Suprapubic skin (tissue), 4 donors: ENCODE data around the gene MICAL2. TPM values are rescaled to one million over a fixed set of nuclear protein-coding genes. Genes with fewer than 3 reads are reported as not detected.
A peak's percentile ranks its signal among the peaks of the same experiment; 100 is the strongest.

Source experiments
- DNase-seq, 2 donors: peaks; one replicate each; pipeline ENCODE4 v3.0.0-alpha.2; 2019; ENCODE audit warnings: low spot score in 2 of 2
- H3K27ac ChIP-seq: fragments of 200-600 bp; sonication (generic); one replicate; pipeline ENCODE4 v1.5.1; 2019
- H3K27me3 ChIP-seq: fragments of 200-600 bp; sonication (generic); one replicate; pipeline ENCODE4 v1.5.1; 2019
- H3K36me3 ChIP-seq: fragments of 200-600 bp; sonication (generic); one replicate; pipeline ENCODE4 v1.5.1; 2019
- H3K4me1 ChIP-seq: fragments of 200-600 bp; sonication (generic); one replicate; pipeline ENCODE4 v1.5.1; 2019
- H3K4me3 ChIP-seq: fragments of 200-600 bp; sonication (generic); one replicate; pipeline ENCODE4 v1.5.1; 2019; ENCODE audit warnings: mild to moderate bottlenecking
- H3K9me3 ChIP-seq: fragments of 200-600 bp; sonication (generic); one replicate; pipeline ENCODE4 v1.5.1; 2019
- CTCF ChIP-seq, 2 donors: fragments of 200-600 bp in 1 of 2; fragments of 450-650 bp in 1 of 2; sonication (generic) in 1 of 2; IDR thresholded peaks; one replicate each; pipeline ENCODE4 v1.5.1; 2016 to 2019; ENCODE audit warnings: antibody characterized with exemption in 2 of 2, mild to moderate bottlenecking in 1 of 2, moderate library complexity in 1 of 2
- EP300 ChIP-seq: sonication (generic); formaldehyde crosslinking; IDR thresholded peaks from one replicate; pipeline ENCODE4 v1.6.1; 2017; ENCODE audit warnings: antibody characterized with exemption
- POLR2A ChIP-seq, 2 donors: fragments of 450-650 bp; IDR thresholded peaks; one replicate each; pipeline ENCODE4 v1.6.1; 2017; ENCODE audit warnings: antibody characterized with exemption in 2 of 2, mild to moderate bottlenecking in 2 of 2, moderate library complexity in 2 of 2
- POLR2AphosphoS5 ChIP-seq, 3 donors: sonication (generic); formaldehyde crosslinking; IDR thresholded peaks; one replicate each; pipeline ENCODE4 v1.6.1; 2017; ENCODE audit warnings: antibody characterized with exemption in 3 of 3
- WGBS: methylation state at CpG from one replicate; pipeline ENCODE4 v1.1.5; 2018; 5-methylcytosine and 5-hydroxymethylcytosine counted together
- total RNA-seq, 4 donors: library from RNA; depleted of rRNA; stranded (reverse); fragments of >200 nt; gene quantifications; one replicate each; pipeline ENCODE4 v1.1.0, GENCODE V29; 2016

Gene MICAL2
- total RNA-seq, 4 donors from 2014 or later: 117 to 232 (median 164) TPM

DNA sequence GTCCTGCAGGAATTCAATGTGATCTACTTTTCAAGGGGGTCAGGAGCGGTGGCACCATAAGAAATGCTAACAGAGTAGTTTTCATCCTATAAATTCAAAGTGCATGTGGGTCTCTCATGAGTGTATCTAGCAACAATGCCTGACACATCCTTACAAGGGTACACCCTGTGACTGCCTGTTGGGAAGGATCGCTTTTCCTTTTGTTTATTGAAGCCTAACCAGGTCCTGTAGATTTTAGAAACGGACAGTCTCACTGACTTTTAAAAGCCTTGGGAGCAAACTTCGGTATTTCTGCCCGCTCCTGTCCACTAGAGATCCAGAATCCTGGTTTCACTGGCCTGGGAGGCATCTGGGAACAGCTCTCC lies 102.4 kb downstream of the MICAL2 start:
- no peaks in the 10 kb centered on the region for H3K9me3 ChIP-seq
- no peak for TF ChIP-seq POLR2AphosphoS5 (IDR thresholded peaks at IDR 0.05)
- no peak for TF ChIP-seq POLR2A (IDR thresholded peaks at IDR 0.05)
- no peak for TF ChIP-seq CTCF (IDR thresholded peaks at IDR 0.05)
- H3K4me3 ChIP-seq: no peak overlapping the region
- WGBS: 90% methylated on average over 5 of the region's 5 CpGs
- no peak for DNase-seq
- peaks cover 7% of the 10 kb centered on the region for H3K4me1 ChIP-seq
- peaks cover 72% of the 10 kb centered on the region for H3K36me3 ChIP-seq
- no peak overlapping the region for H3K27ac ChIP-seq
- no peaks in the 10 kb centered on the region for H3K27me3 ChIP-seq

DNA sequence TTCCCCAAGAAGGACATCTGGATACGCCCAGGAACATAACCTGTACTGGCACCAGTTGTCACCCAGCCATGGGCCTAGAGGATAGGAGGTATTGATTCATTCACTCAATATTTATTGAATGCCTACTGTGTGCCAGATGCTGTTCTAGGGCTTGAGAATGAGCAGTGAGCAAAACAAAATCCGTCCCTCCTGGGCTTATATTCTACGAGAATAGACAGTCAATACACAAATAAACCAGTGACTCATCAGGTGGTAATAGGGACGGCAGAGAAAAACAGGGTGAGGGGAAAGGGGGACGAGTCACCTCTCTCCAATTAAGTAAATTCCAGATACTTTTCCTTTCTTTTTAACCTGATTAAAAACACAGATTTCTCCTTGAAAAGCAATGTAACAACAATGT lies 103.5 kb downstream of the MICAL2 start:
- Histone ChIP-seq H3K9me3 (no peaks in the 10 kb centered on the region), H3K27me3 (no peaks in the 10 kb centered on the region), H3K27ac (no peak overlapping the region), H3K4me3 (no peak overlapping the region), H3K36me3 (peaks cover 71% of the 10 kb centered on the region), H3K4me1 (peaks cover 7% of the 10 kb centered on the region)
- WGBS: 81% methylated on average over 5 of the region's 5 CpGs
- no peak for DNase-seq
- no peak for TF ChIP-seq POLR2AphosphoS5 (IDR thresholded peaks at IDR 0.05)
- no peak for TF ChIP-seq EP300
- TF ChIP-seq CTCF (IDR thresholded peaks at IDR 0.05): no peak
- no peak for TF ChIP-seq POLR2A (IDR thresholded peaks at IDR 0.05)

DNA sequence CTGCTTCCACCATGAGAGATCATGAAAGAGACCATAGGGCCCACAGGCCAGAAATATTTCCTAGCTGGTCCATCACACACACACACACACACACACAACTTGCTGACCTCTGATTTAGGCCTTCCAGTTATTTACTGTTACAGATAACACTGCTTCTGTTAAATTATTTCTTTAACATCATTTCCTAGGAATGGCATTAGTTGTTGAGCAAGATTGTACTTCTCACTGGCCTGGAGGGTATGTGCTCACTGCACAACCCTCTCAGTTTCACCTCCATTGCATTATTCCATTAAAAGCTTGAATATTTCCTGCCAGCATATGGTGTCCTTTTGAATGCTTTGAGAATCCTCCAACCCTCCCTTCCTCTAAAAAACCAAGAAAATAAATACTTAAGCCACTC lies 104.4 kb downstream of the MICAL2 start:
- Histone ChIP-seq H3K36me3 (peaks cover 62% of the 10 kb centered on the region), H3K4me3 (no peak overlapping the region), H3K9me3 (no peaks in the 10 kb centered on the region), H3K27me3 (no peaks in the 10 kb centered on the region), H3K4me1 (peaks cover 9% of the 10 kb centered on the region), H3K27ac (no peak overlapping the region)
- TF ChIP-seq POLR2AphosphoS5 (IDR thresholded peaks at IDR 0.05): no peak
- TF ChIP-seq EP300: no peak
- TF ChIP-seq POLR2A (IDR thresholded peaks at IDR 0.05): no peak
- TF ChIP-seq CTCF (IDR thresholded peaks at IDR 0.05): no peak
- no peak for DNase-seq

DNA sequence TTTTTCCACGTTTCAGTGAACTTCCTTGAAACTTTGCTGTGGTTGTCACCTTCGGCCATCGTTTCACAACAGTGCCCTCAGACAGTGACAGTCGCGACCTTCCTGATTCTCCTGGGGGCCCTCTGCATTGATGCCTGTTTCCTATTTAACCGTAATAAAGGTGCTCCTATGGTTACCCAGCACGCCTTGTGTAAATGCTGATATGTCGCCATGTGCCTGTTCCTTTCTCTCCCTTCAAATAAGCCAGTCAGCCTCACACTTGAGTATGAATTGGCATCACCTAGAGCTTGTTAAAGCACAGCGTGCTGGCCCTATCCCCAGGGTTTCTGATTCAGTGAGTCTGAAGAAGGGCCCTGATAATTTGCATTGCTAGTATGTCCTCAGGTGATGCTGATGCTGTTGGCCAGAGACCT lies 104.8 kb downstream of the MICAL2 start:
- no peak overlapping the region for H3K4me3 ChIP-seq
- peaks cover 60% of the 10 kb centered on the region for H3K36me3 ChIP-seq
- TF ChIP-seq CTCF (IDR thresholded peaks at IDR 0.05): no peak
- no peak for TF ChIP-seq POLR2AphosphoS5 (IDR thresholded peaks at IDR 0.05)
- TF ChIP-seq POLR2A (IDR thresholded peaks at IDR 0.05): no peak
- TF ChIP-seq EP300: no peak
- peak overlapping the region; percentile 26 for H3K27ac ChIP-seq
- H3K4me1 ChIP-seq: peaks cover 13% of the 10 kb centered on the region
- no peaks in the 10 kb centered on the region for H3K27me3 ChIP-seq
- no peak for DNase-seq
- 82% methylated on average over 9 of the region's 9 CpGs for WGBS
- no peaks in the 10 kb centered on the region for H3K9me3 ChIP-seq

DNA sequence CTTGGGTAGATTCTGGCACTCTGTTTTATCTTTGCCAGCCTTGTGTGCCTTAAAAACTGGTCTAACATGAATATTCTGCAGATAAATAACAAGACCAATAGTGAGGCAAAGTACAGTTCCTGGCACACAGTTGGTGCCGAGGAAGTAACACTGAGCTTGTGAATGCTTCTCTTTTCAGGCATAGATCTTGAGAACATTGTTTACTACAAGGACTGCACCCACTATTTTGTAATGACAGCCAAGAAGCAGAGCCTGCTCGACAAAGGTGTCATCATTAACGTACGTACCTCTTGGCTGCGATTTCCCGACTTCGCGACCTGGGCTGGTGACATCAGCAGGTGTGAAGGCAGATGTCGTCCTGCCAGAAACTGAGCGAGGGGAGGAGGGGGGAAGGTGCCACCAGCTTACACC lies 105.7 kb downstream of the MICAL2 start:
- TF ChIP-seq CTCF (IDR thresholded peaks at IDR 0.05) (no peak), POLR2AphosphoS5 (IDR thresholded peaks at IDR 0.05) (peak in 2 of 3 donors; percentile 5 to 14)
- Histone ChIP-seq H3K9me3 (no peaks in the 10 kb centered on the region), H3K36me3 (peaks cover 56% of the 10 kb centered on the region), H3K27ac (peak overlapping the region; percentile 26), H3K27me3 (no peaks in the 10 kb centered on the region), H3K4me1 (peaks cover 17% of the 10 kb centered on the region), H3K4me3 (no peak overlapping the region)
- no peak for DNase-seq
- 44% methylated on average over 10 of the region's 10 CpGs for WGBS
